Activated CD4-positive, CD25-positive, alpha-beta regulatory T cell treated with anti-CD3 and anti-CD28 coated beads, Interleukin-2, amount 50 U/mL, for 16 hours (primary cell): ENCODE measurements around the gene KRTAP2-1.
"Not testable (repeated sequence)": the region's sequence is repeated elsewhere in the genome, so short reads cannot be mapped to it uniquely, and the experiment has no call there.

Source experiments
- DNase-seq: peaks from one replicate; pipeline ENCODE4 v3.0.0-alpha.2; 2020; ENCODE audit warnings: low read depth, low spot score

KRTAP2-1 gene

DNA sequence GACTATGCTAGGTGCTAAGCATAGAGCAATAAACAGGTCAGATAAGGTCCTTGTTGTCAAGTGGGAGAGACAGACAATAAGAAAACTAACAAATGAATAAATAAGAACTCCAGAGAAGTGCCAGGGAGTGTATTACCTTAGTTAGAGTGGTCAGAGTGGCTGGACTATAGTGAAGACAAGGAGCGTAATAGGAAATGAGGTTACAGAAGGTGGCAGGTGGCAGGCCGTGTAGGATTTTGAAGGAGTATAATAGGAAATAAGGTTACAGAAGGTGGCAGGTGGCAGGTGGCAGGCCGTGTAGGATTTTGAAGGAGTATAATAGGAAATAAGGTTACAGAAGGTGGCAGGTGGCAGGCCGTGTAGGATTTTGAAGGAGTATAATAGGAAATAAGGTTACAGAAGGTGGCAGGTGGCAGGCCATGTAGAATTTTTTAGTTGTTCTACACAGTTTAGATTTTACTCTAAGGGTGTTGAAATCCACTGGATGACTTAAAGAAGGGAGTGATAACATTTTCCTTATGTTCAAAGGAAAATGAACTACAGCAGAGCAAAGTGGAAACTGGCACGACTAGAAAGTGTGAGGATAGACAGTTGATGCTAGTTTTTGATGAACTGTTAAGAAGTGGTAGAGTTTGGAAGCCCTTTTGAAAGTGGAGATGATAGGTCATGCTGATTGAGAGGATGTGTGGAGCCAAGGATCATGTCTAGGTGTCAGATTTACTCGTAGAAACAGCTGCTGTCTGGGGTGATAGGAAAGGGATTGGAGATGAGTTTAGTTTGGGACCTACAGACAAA is 34.6 kb downstream of the KRTAP2-1 start:
- DNase-seq = no peak

DNA sequence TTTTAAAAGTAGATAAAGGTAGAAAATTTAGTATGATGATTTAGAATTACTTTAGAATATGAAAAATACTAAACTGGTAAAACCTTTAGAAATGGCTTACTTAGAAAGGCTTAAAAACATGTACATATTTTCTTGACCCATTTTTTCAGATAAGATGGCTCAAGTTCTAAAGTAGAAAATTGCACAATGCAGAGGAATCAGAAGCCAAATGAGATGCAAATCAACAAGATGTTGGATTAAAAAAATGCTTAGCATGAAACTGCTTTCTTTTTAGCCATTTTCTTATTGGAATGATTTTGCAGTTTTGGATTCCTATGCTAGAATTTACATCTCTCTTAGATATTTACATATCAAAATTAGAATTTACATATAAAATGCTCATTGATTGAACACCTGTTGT is 36.7 kb downstream of the KRTAP2-1 start:
- DNase-seq = no peak

DNA sequence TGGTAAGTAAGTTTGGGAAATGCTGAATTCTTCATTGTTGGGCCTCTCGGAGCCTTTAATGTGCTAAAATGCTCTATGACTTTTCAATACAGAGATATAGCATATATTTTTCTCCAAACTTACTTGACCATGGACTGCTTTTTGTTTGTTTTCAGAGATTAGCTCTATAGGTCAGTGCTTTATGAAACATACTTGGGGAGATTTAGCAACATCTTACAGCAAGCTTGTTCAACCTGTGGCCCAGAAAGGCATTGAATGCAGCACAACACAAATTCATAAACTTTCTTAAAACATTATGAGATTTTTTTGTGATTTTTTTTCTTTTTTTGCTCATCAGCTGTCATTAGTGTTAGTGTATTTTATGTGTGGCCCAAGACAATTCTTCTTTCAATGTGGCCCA is 37.2 kb downstream of the KRTAP2-1 start:
- no peak for DNase-seq

DNA sequence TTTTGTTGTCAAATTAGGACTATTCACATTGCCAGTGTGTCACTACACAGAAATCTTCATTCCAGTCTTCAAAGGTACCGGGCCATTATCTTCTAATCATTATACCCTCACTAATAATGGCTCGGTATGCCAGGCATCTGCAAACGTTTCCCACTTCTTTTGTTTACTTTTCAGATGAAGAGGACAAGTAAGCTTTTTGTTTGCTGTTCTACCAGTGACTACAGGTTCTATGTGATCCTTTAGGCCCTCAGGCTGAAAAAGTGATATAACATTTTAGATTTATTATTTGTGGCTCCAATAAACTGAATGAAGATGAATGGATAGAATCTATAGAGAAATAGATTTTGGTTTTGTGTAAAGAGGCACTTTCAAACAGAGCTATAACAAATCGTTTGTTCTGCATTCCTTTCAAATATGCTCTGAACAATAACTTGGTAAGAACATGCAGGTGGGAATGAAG is 37.8 kb downstream of the KRTAP2-1 start:
- DNase-seq = no peak

DNA sequence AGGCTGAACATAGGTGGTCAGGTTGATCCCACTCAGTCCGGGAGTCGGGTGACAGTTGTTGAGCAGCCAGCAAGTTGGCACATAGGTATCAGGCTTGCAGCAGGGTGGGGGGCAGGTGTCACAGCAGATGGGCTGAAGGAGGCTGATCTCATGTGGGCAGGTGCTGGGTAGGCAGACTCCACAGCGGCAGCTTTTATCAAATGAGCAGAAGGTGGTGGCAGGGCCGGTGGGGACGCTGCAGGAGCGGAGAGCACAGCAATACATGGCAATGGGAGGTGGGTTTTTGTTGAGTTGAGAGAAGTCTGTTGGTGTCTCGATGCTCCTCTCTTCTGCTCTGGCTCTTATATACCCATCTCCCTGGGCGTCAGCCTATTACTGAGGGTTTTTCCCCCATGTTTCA is 38.3 kb downstream of the KRTAP2-1 start, which contains the start of gene KRTAP3-1:
Gene KRTAP3-1, minus strand, starts transcription at position 318 of the 400 bp plus-strand sequence. Its CDS starts 54 bp downstream, at position 264.
- DNase-seq = no peak

DNA sequence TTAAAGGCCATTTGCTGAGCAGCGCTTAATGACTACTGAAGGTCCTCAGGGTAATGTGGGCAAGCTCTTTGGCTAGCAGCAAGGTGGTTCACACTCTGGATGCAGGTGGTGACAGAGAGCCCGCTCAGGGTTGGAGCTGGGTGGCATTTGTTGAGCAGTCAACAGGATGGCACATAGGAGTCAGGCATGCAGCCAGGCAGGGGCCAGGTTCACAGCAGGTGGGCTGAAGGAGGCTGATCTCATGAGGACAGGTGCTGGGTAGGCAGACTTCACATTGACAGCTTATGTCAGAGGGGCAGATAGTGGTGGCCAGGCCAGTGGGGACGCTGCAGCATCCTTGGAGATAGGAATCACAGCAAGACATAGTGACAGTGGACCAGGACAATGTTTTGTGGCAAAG is 42.7 kb downstream of the KRTAP2-1 start:
- no peak for DNase-seq

DNA sequence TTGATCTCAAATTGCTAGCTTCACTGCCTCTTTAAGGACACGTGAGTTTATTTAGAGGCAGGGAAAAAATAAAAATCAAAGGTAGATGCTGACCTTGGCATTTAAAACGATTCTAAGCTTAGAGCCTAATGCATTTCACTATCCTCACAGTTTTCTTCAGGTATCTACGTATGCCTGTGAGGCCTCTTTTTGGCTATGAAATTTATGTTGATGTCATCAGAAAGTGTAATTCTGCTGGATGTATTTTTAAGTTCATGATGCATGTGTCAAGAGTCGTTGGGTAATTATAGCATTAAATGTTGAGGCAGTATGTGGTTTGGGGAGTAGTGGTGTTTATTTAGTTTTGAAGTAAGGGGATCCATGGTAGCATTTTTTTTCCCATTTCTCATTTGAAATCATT is 43.2 kb downstream of the KRTAP2-1 start:
- no peak for DNase-seq

DNA sequence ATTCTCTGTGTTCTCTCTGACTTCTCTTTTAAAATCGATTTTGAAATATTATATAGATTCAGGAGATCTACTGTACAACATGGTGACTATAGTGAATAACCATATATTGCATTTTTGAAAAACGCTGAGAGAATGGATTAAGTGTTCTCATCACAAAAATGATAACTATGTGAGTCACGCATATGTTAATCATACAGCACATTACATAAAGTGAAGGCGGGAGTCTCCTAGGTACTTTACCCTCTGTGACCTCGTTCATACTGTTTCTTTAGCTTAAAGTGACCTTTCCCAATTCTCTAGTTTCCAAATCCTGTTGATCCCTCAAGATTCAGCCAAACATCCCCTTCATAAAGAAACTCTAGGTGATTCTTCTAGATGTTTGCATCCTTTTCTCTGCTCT is 44.3 kb downstream of the KRTAP2-1 start:
- DNase-seq = no peak

DNA sequence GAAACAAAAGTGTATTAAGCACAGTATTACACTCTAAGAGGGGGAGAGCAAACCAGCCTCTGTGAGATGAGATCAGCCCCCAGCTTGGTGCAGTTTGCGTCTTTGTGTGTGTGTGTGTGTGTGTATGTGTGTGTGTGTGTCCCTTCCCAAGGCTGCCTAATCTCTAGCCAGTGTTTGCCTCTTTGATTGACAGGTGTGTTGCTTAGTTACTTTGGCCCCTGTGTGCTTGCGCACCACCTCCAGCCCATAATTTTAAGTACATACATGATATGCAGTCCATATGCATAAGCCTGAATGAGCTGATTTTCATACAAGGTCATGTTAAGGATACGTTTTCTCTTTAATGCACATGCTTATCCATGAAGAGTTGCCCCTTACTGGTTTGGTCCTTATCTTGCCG is 45.3 kb downstream of the KRTAP2-1 start:
- DNase-seq = no peak

DNA sequence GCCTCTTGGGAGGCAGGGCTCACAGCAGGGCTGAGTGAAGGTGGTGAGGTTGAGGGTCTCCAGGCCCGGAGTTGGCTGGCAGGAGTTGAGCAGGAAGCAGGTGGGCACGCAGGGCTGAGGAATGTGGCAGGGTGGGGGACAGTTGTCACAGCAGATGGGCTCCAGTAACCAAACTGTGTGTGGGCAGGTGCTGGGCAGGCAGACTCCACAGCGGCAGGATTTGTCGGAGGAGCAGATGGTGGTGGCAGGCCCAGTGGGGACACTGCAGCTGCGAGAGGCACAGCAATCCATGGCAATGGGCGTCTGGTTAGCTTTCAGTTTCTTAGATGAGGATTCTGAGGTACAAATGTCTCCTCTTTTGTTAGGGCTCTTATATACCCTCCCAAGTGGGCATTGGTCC is 47.6 kb downstream of the KRTAP2-1 start, which contains the start of gene KRTAP3-2:
Gene KRTAP3-2, minus strand, starts transcription at position 344 of the 400 bp plus-strand sequence. Its CDS starts 53 bp downstream, at position 291.
- not testable (repeated sequence) for DNase-seq

DNA sequence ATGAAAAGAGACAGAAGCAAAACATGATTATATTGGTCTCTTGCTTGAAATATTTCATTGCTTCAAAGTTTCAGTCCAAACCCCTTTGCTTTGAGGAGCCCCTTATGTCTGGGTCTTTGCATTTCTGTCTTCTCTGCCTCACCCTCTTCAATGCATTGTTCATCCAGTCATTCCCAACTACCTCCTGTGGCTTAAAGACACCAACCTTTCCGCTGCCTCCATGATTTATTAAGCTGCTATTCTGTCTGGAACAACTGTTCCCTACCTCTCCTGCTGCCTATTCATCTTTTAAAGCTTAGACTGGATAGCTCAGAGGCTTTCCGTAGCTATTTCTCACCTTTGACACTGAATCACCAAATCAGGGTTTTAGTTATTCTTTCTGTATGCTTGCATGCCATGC is 49.8 kb downstream of the KRTAP2-1 start:
- no peak for DNase-seq

DNA sequence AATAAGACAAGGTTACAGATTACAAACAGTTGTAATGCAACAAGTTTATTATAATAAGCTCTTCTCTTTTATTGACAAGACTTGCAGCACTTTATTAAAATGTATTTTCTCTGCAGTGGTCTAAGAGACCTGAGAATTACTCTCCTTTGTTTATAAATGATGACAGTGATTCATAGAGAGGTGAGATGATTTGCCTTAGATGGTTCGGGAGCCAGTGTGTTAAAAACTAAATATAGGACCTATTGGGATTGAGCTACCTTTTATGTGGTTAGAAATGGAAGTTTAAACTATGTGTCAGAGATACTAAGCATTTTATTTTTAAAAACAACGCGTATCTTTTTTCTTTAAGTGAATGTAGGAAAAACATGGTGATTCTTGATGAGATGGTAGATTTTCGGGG is 50.3 kb downstream of the KRTAP2-1 start:
- no peak for DNase-seq
